Liver (tissue), 9 donors: ENCODE data around the gene IL32. TPM values are rescaled to one million over a fixed set of nuclear protein-coding genes. Genes with fewer than 3 reads are reported as not detected.

Experiments used
- DNase-seq: peaks from one replicate; pipeline ENCODE4 v3.0.0-alpha.2; 2017; ENCODE audit warnings: low spot score
- H3K27ac ChIP-seq, 2 donors: one replicate each; pipeline ENCODE4 v1.7.0; 2013; ENCODE audit warnings: inconsistent platforms in 2 of 2, low read length in 2 of 2, control low read depth in 1 of 2, low read depth in 1 of 2, mild to moderate bottlenecking in 1 of 2
- H3K27me3 ChIP-seq, 4 donors: one replicate each; pipeline versions ENCODE4 v1.6.1 to v1.7.0; 2013; ENCODE audit warnings: low read length in 3 of 4, inconsistent platforms in 1 of 4, mild to moderate bottlenecking in 1 of 4, moderate library complexity in 1 of 4; ENCODE audit not compliant: control insufficient read depth in 4 of 4, insufficient read depth in 4 of 4
- H3K36me3 ChIP-seq, 4 donors: one replicate each; pipeline versions ENCODE4 v1.6.1 to v1.7.0; 2013; ENCODE audit warnings: low read length in 3 of 4, mild to moderate bottlenecking in 3 of 4, low read depth in 1 of 4, moderate library complexity in 1 of 4; ENCODE audit not compliant: control insufficient read depth in 4 of 4, insufficient read depth in 3 of 4
- H3K4me1 ChIP-seq, 4 donors: one replicate each; pipeline versions ENCODE4 v1.6.1 to v1.7.0; 2013; ENCODE audit warnings: low read length in 3 of 4, mild to moderate bottlenecking in 3 of 4, moderate library complexity in 1 of 4; ENCODE audit not compliant: control insufficient read depth in 4 of 4, insufficient read depth in 4 of 4
- H3K4me3 ChIP-seq, 3 donors: one replicate each; pipeline versions ENCODE4 v1.6.1 to v1.7.0; 2013; ENCODE audit warnings: low read length in 3 of 3, control low read depth in 1 of 3, low read depth in 1 of 3, mild to moderate bottlenecking in 1 of 3
- H3K9ac ChIP-seq, 2 donors: one replicate each; pipeline ENCODE4 v1.7.0; 2013; ENCODE audit warnings: low read length in 2 of 2, mild to moderate bottlenecking in 2 of 2, moderate library complexity in 2 of 2, control low read depth in 1 of 2, low read depth in 1 of 2
- H3K9me3 ChIP-seq, 4 donors: one replicate each; pipeline versions ENCODE4 v1.6.1 to v1.7.0; 2013; ENCODE audit warnings: low read length in 3 of 4; ENCODE audit not compliant: control insufficient read depth in 4 of 4
- EGR1 ChIP-seq, 2 donors: IDR thresholded peaks; 2 replicates each; pipeline ENCODE4 v1.6.1; 2016 to 2018; ENCODE audit warnings: antibody characterized with exemption in 2 of 2, low read depth in 2 of 2
- FOXA2 ChIP-seq: IDR thresholded peaks from 2 replicates; pipeline ENCODE4 v1.6.1; 2016; ENCODE audit warnings: antibody characterized with exemption
- GABPA ChIP-seq, 2 donors: IDR thresholded peaks in 1 of 2; conservative IDR thresholded peaks in 1 of 2; 2 replicates each; pipeline ENCODE4 v1.6.1; 2016; ENCODE audit warnings: antibody characterized with exemption in 2 of 2, mild to moderate bottlenecking in 1 of 2, moderate library complexity in 1 of 2
- HNF4G ChIP-seq: IDR thresholded peaks from 2 replicates; pipeline ENCODE4 v1.6.1; 2016; ENCODE audit warnings: antibody characterized with exemption
- JUND ChIP-seq, 2 donors: IDR thresholded peaks; 2 replicates each; pipeline ENCODE4 v1.6.1; 2016; ENCODE audit warnings: antibody characterized with exemption in 2 of 2
- MAX ChIP-seq: IDR thresholded peaks from 2 replicates; pipeline ENCODE4 v1.6.1; 2016; ENCODE audit warnings: antibody characterized with exemption
- RAD21 ChIP-seq, 2 donors: IDR thresholded peaks; 2 replicates each; pipeline ENCODE4 v1.6.1; 2016; ENCODE audit warnings: antibody characterized with exemption in 2 of 2, mild to moderate bottlenecking in 2 of 2
- RXRA ChIP-seq, 2 donors: IDR thresholded peaks; 2 replicates each; pipeline ENCODE4 v1.6.1; 2017 to 2018; ENCODE audit warnings: antibody characterized with exemption in 2 of 2, mild to moderate bottlenecking in 1 of 2
- SP1 ChIP-seq: IDR thresholded peaks from 2 replicates; pipeline ENCODE4 v1.6.1; 2018; ENCODE audit warnings: antibody characterized with exemption, mild to moderate bottlenecking
- TAF1 ChIP-seq: conservative IDR thresholded peaks from 2 replicates; pipeline ENCODE4 v1.6.1; 2016; ENCODE audit warnings: antibody characterized with exemption, mild to moderate bottlenecking
- YY1 ChIP-seq: IDR thresholded peaks from 2 replicates; pipeline ENCODE4 v1.6.1; 2016; ENCODE audit warnings: antibody characterized with exemption, mild to moderate bottlenecking
- WGBS: extraction: QIAGEN DNeasy Blood & Tissue Kit; methylation state at CpG from one replicate; pipeline ENCODE4 v1.1.7; 2013; 5-methylcytosine and 5-hydroxymethylcytosine counted together
- polyA plus RNA-seq, 2 donors: library from polyadenylated mRNA; stranded (reverse) in 1 of 2; unstranded in 1 of 2; fragments of 200-250 nt in 1 of 2; fragments of >200 nt in 1 of 2; fragmentation: Nextera tagmentation in 1 of 2; extraction: Ambion mirVana in 1 of 2; gene quantifications; one replicate each; pipeline versions ENCODE4 v1.2.1 to v1.2.3, GENCODE V29; 2013 to 2015
- total RNA-seq, 2 donors: library from RNA; depleted of rRNA; stranded (reverse); fragments of >200 nt; gene quantifications; one replicate each; pipeline ENCODE4 v1.2.3, GENCODE V29; 2014
- TF ChIP-seq, protein P1 (sequence below): fragments of 150-350 bp; IDR thresholded peaks from 2 replicates; pipeline ENCODE4 v1.5.1; 2017; ENCODE audit warnings: improper control_type of control experiment, low read depth, low read length; ENCODE audit not compliant: missing input control
- TF ChIP-seq, protein P2 (sequence below): IDR thresholded peaks from 2 replicates; pipeline ENCODE4 v1.6.1; 2016; ENCODE audit warnings: antibody characterized with exemption, mild to moderate bottlenecking
- donor health status: healthy.
- donor health status: healthy.
- donor health status: healthy.
- donor health status: healthy.
- donor health status: healthy.

Gene IL32
- total and polyA plus RNA-seq, 4 donors, result 8.6 to 328 (median 196) TPM

DNA sequence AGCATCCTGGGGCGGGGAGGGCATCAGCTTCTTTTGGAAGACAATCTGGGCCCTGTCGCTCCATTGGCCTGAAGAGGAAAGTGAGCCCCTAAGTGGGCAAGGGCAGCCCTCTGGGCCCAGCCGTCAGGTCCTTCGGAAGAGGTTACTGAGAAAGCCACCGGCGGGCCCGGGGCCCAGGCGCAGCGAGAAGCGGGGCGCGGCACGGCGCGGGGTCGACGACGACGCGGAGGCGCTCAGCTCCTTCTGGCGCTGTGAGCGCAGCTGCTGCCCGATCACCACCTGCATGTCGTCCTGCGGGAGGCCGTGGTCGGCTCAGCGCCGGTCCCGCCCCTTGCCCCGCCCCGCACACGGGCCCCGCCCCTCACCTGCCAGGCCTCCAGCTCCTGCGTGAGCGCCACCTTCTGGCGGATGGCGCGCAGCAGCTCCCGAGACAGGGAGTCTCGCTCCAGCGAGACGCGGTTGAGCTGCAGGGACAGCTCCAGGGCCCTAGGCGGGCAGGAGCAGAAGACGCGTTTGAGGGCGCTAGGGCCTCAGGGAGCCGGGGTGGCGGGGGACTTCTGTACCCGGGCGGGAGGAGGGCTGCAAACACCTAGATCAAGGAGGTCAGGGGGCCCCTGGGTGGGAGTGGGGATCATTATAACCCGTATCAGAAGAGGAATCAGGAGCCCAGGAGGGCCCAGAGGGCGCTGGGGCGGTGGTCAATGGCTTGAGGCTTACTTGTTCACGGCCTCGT, 37.3 kb upstream of the IL32 start:
- Histone ChIP-seq H3K27ac (no peak overlapping the region), H3K36me3 (peaks cover 0 to 14% (median 3%) of the 10 kb centered on the region in 4 donors), H3K4me1 (peaks cover 4 to 33% (median 10%) of the 10 kb centered on the region in 4 donors), H3K27me3 (peaks cover 0 to 5% (median 2%) of the 10 kb centered on the region in 4 donors), H3K4me3 (no peak overlapping the region), H3K9ac (no peak overlapping the region), H3K9me3 (no peaks in the 10 kb centered on the region)
- WGBS, result 10% methylated on average over 58 of the region's 58 CpGs
- TF ChIP-seq FOXA2, result no peak
- TF ChIP-seq, protein P1, sequence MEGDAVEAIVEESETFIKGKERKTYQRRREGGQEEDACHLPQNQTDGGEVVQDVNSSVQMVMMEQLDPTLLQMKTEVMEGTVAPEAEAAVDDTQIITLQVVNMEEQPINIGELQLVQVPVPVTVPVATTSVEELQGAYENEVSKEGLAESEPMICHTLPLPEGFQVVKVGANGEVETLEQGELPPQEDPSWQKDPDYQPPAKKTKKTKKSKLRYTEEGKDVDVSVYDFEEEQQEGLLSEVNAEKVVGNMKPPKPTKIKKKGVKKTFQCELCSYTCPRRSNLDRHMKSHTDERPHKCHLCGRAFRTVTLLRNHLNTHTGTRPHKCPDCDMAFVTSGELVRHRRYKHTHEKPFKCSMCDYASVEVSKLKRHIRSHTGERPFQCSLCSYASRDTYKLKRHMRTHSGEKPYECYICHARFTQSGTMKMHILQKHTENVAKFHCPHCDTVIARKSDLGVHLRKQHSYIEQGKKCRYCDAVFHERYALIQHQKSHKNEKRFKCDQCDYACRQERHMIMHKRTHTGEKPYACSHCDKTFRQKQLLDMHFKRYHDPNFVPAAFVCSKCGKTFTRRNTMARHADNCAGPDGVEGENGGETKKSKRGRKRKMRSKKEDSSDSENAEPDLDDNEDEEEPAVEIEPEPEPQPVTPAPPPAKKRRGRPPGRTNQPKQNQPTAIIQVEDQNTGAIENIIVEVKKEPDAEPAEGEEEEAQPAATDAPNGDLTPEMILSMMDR, result peak; percentile 72
- peak; percentile 73 to 82 for TF ChIP-seq RAD21 (IDR thresholded peaks at IDR 0.05)
- peak; percentile 32 for TF ChIP-seq SP1
- peak; percentile 95 for DNase-seq

DNA sequence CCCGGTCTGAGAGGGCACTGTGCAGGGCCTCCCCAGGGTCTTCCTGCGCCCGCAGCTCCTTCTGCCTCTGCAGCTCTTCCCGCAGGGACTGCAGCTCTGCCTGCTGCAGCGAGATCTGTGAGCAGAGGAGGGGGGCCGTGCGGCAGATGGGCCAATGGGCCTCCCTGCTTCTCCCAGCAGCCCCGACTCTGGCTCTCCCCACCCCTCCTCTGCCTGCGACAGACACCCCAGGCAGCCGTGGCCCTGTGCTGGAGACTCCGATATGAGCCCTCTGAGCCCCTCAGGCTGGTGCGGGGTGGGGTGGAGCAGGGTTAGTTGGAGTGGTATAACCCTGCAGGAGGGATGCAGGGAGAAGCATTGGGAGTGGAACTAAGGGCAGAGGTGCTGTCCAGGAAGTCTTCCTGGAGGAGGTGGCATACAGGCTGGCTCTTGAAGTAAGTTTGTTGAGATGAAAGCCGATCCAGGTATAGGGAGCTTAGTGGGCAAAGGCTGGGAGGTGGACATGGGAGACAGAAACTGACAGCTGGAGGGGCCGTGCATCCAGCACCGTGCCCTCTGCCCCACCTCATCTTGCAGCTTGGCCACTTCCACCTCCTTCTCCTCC, 36.6 kb upstream of the IL32 start:
- Histone ChIP-seq H3K9ac (no peak overlapping the region), H3K4me3 (no peak overlapping the region), H3K36me3 (peaks cover 0 to 14% (median 3%) of the 10 kb centered on the region in 4 donors), H3K9me3 (no peaks in the 10 kb centered on the region), H3K27ac (no peak overlapping the region), H3K27me3 (peaks cover 0 to 5% (median 2%) of the 10 kb centered on the region in 4 donors), H3K4me1 (peaks cover 0 to 27% (median 6%) of the 10 kb centered on the region in 4 donors)
- WGBS, result 33% methylated on average over 15 of the region's 15 CpGs
- DNase-seq, result no peak
- TF ChIP-seq EGR1 (IDR thresholded peaks at IDR 0.05; ENCODE audit: low read depth in 2 of 2) (no peak), TAF1 (no peak)
- TF ChIP-seq, protein P2, sequence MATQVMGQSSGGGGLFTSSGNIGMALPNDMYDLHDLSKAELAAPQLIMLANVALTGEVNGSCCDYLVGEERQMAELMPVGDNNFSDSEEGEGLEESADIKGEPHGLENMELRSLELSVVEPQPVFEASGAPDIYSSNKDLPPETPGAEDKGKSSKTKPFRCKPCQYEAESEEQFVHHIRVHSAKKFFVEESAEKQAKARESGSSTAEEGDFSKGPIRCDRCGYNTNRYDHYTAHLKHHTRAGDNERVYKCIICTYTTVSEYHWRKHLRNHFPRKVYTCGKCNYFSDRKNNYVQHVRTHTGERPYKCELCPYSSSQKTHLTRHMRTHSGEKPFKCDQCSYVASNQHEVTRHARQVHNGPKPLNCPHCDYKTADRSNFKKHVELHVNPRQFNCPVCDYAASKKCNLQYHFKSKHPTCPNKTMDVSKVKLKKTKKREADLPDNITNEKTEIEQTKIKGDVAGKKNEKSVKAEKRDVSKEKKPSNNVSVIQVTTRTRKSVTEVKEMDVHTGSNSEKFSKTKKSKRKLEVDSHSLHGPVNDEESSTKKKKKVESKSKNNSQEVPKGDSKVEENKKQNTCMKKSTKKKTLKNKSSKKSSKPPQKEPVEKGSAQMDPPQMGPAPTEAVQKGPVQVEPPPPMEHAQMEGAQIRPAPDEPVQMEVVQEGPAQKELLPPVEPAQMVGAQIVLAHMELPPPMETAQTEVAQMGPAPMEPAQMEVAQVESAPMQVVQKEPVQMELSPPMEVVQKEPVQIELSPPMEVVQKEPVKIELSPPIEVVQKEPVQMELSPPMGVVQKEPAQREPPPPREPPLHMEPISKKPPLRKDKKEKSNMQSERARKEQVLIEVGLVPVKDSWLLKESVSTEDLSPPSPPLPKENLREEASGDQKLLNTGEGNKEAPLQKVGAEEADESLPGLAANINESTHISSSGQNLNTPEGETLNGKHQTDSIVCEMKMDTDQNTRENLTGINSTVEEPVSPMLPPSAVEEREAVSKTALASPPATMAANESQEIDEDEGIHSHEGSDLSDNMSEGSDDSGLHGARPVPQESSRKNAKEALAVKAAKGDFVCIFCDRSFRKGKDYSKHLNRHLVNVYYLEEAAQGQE, result no peak

DNA sequence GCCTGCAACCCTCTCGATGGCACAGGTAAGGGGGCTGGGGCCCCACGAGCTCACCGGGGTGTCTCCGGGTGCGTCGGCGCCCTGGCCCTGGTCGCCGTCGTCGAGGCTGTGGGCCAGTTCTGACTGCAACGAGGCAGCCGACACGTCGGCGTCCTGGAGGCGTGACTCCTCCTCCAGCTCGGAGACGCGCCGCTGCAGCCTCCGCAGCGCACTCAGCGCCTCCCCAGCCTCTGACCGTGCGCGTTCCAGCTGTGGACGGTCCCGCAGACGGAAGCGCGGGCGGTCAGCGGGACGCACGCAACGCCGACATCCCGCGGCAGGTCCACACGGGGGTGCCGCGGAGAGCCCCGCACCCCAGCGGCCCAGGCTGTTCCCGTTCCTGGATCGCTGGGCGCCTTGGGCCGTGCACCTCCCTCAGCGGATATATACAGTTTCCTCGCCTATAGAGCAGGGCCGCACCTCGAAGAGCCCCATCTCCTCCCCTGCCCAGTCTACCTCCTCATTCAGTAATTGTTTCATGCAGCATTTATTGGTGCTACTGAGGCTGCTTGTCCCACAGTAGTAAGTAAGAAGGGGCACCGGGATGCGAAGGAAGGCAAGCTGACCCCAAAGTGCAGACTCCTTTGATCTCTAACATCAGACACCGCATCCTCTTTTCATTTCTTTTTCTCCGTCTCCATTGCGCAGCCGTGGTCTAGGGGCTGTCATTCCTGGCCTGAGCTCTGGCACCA, 35.8 kb upstream of the IL32 start:
- no peak overlapping the region for H3K9ac ChIP-seq
- TF ChIP-seq JUND (IDR thresholded peaks at IDR 0.05) (no peak), YY1 (no peak), RAD21 (IDR thresholded peaks at IDR 0.05) (no peak), RXRA (IDR thresholded peaks at IDR 0.05) (no peak), EGR1 (IDR thresholded peaks at IDR 0.05; ENCODE audit: low read depth in 2 of 2) (no peak), MAX (no peak), HNF4G (no peak), GABPA (IDR thresholded peaks at IDR 0.05 in 1 of 2, conservative IDR thresholded peaks at IDR 0.05 in 1 of 2) (no peak)
- TF ChIP-seq, protein P2, result no peak

More for the DNA sequence above, 35.8 kb upstream of the IL32 start:
- H3K36me3 ChIP-seq, result peaks cover 0 to 14% (median 3%) of the 10 kb centered on the region in 4 donors
- peaks cover 0 to 22% (median 6%) of the 10 kb centered on the region in 4 donors for H3K4me1 ChIP-seq
- H3K9me3 ChIP-seq, result no peaks in the 10 kb centered on the region
- H3K4me3 ChIP-seq, result no peak overlapping the region
- WGBS, result 21% methylated on average over 59 of the region's 59 CpGs
- no peak overlapping the region for H3K27ac ChIP-seq
- H3K27me3 ChIP-seq, result peaks cover 0 to 5% (median 2%) of the 10 kb centered on the region in 4 donors
- DNase-seq, result no peak
